Lower lobe of right lung (tissue), 2 donors: ENCODE results near the gene SCAP. TPM values are rescaled to one million over a fixed set of nuclear protein-coding genes. Genes with fewer than 3 reads are reported as not detected.

Source experiments
- ATAC-seq, 2 donors: fragments of 200-7000 bp; cut with Tn5 transposase; one replicate each; pipeline ENCODE4 v1.9.1; 2020 to 2022; ENCODE audit warnings: mild to moderate bottlenecking in 2 of 2, moderate library complexity in 2 of 2
- DNase-seq: peaks from one replicate; pipeline ENCODE4 v3.0.0-alpha.2; 2020
- H3K27ac ChIP-seq: fragments of 200-600 bp; one replicate; pipeline ENCODE4 v1.8.0; 2022
- H3K27me3 ChIP-seq: fragments of 200-600 bp; one replicate; pipeline ENCODE4 v1.8.0; 2022; ENCODE audit warnings: low read depth
- H3K36me3 ChIP-seq: fragments of 200-600 bp; one replicate; pipeline ENCODE4 v1.8.0; 2022; ENCODE audit warnings: mild to moderate bottlenecking
- H3K4me1 ChIP-seq: fragments of 200-600 bp; one replicate; pipeline ENCODE4 v1.8.0; 2022
- H3K4me3 ChIP-seq: fragments of 200-600 bp; one replicate; pipeline ENCODE4 v1.8.0; 2022; ENCODE audit warnings: mild to moderate bottlenecking
- H3K9me3 ChIP-seq: fragments of 200-600 bp; one replicate; pipeline ENCODE4 v1.8.0; 2022
- intact Hi-C: fragments of 100-400 bp; cut with DNase I; formaldehyde crosslinking; loops from one replicate; pipeline ENCODE4 v1.11.0; 2022
- total RNA-seq: library from RNA; stranded (reverse); fragmentation: NEBNext Ultra II Directional; extraction: Animal tissue kit (Norgen Biotek cat#: 25700); gene quantifications from one replicate; pipeline ENCODE4 v1.2.1, GENCODE V29; 2021
- TF ChIP-seq, protein P1 (sequence below): fragments of 200-600 bp; IDR thresholded peaks from one replicate; pipeline ENCODE4 v1.8.0; 2022; ENCODE audit warnings: antibody characterized with exemption, mild to moderate bottlenecking
- donor health status: DM: no; HTN: yes; CAD: no; lungs with severe emphysema.

The SCAP gene
- total RNA-seq, 1 donor from 2014 or later: 61.3 TPM

DNA sequence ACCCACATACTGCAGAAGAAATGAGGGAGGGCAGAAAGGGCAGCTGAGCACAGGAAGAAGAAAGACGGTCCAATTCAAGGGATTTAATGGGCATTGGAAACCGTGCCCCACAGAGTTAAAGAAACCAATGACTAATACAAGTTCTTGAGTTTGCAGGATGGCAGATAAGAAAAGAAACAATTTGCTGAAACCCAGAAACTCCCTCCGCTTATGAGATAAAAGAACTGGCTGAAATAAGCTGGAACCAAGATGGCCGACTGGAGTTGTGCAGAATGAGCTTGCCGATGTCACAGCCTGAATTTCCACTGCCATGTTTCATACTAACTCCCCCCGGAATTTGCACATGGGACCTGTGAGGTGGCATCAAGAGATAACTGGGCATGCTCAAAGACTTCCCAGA is 47.1 kb downstream of the SCAP start:
- TF ChIP-seq, protein P1, sequence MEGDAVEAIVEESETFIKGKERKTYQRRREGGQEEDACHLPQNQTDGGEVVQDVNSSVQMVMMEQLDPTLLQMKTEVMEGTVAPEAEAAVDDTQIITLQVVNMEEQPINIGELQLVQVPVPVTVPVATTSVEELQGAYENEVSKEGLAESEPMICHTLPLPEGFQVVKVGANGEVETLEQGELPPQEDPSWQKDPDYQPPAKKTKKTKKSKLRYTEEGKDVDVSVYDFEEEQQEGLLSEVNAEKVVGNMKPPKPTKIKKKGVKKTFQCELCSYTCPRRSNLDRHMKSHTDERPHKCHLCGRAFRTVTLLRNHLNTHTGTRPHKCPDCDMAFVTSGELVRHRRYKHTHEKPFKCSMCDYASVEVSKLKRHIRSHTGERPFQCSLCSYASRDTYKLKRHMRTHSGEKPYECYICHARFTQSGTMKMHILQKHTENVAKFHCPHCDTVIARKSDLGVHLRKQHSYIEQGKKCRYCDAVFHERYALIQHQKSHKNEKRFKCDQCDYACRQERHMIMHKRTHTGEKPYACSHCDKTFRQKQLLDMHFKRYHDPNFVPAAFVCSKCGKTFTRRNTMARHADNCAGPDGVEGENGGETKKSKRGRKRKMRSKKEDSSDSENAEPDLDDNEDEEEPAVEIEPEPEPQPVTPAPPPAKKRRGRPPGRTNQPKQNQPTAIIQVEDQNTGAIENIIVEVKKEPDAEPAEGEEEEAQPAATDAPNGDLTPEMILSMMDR: no peak
- Histone ChIP-seq H3K4me3 (no peak overlapping the region), H3K4me1 (no peaks in the 10 kb centered on the region), H3K36me3 (peaks cover 78% of the 10 kb centered on the region), H3K9me3 (no peaks in the 10 kb centered on the region), H3K27ac (no peak overlapping the region), H3K27me3 (no peaks in the 10 kb centered on the region)
- ATAC-seq (no peak), DNase-seq (no peak)
- intact Hi-C loops: no loop called here

DNA sequence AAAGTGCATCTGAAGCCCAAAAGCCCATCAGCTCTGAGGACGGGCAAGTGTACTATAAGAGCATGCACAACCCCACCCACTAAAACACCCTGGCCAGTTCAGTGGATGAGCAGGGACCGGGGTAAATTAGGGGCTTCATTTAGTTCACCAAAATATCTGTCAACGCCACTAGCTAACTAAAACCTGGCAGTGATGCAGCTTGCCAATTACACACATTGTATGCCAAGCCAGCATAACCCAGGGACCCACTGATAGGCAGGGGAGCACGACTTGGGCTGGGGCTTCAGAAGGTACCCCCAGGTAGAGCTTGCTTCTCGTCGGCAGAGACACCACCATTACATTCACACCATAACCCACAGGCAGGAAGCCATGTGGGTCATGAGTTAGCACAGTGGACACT is 47.9 kb downstream of the SCAP start:
- intact Hi-C loops: no loop called here
- DNase-seq: no peak
- no peaks in the 10 kb centered on the region for H3K27me3 ChIP-seq
- H3K36me3 ChIP-seq: peaks cover 74% of the 10 kb centered on the region
- ATAC-seq: no peak
- TF ChIP-seq, protein P1: no peak
- H3K4me3 ChIP-seq: no peak overlapping the region
- no peaks in the 10 kb centered on the region for H3K4me1 ChIP-seq
- no peak overlapping the region for H3K27ac ChIP-seq
- no peaks in the 10 kb centered on the region for H3K9me3 ChIP-seq

DNA sequence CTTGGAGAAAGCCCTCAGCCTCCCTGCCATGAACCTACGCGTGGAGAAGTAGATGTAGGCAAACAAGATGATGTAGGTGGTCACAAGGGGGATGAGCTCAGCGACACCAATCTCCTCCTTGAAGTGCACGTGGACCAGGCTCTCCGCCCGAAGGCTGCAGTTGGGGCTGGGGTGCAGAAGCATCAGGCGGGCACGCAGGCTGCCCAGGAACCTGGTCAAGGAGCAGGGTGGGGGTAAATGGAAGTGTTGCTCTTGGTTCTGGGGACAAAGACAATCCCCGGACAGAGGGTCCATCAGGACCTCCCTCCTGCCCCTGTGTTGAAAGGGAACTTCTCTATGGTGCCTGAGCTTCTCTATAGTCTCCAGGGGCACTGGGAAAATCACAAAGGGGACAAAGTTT is 49.8 kb downstream of the SCAP start:
- Histone ChIP-seq H3K27ac (no peak overlapping the region), H3K9me3 (no peaks in the 10 kb centered on the region), H3K27me3 (no peaks in the 10 kb centered on the region), H3K4me1 (peaks cover 12% of the 10 kb centered on the region), H3K4me3 (no peak overlapping the region), H3K36me3 (peaks cover 65% of the 10 kb centered on the region)
- TF ChIP-seq, protein P1: no peak
- ATAC-seq: no peak
- intact Hi-C loops: no loop called here
- DNase-seq: no peak

DNA sequence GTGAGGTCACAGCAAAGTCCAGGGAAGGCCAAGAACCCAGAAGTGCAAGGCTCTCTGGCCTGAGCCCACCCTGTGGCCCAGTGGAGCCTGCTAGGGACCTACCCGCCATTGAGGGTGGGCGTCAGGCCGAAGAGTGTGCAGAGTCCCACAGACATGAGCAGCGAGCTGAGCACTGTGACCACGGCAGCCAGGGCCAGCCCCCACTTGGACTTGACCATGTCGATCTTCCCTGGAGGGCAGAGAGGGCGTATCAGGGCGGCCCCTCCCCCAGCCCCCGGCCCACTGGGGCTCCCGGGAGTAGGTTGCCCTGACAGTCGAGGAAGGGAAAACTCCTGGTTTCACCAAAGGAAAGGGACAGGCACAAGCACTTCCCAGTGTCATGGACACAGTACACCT is 50.4 kb downstream of the SCAP start:
- Histone ChIP-seq H3K27me3 (no peaks in the 10 kb centered on the region), H3K4me3 (no peak overlapping the region), H3K4me1 (peaks cover 12% of the 10 kb centered on the region), H3K36me3 (peaks cover 64% of the 10 kb centered on the region), H3K9me3 (no peaks in the 10 kb centered on the region), H3K27ac (no peak overlapping the region)
- TF ChIP-seq, protein P1: no peak
- DNase-seq (no peak), ATAC-seq (no peak)
- intact Hi-C loops: no loop called here

DNA sequence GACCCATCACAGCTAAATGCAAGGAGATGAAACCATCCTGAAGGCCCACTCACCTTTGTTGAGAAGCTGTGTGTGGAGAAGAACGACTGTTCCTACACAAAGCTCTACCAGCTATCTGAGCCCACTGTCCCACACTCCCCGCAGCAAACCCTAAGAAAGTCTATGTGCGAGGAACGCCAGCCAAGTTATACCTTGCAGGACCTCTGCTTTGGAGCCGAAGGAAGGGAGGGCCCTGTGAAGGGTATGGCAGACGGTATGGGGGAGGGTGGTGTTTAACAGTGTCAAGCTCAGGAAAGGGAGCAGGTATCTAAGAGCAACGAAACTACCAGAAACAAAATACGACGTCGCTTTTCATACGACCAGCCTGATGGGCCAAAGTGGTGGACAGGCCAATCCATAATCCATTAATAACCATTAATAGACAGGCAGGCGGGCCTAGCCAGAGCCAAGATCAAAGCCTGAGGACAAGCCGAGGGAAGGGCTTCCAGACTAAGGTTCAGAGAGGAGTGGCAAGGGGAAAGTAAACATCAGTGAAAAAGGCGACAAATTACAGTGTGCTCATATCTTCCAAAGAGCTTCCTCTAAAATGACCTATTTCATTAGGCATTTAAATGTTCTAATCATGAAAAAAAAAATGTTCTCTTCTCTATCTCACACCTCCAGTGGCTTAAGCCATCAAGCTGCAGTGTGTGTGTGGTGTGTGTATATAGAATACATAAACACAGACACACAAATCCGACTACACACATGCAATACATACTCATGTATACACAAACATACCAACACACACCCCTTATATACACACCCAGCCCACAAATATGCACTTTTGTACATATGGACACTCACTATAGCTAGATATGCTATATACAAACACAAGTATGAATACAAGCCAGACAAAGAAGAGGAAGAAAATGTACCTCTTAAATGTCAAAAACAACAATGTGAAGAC is 51.0 kb downstream of the SCAP start:
- no peak overlapping the region for H3K4me3 ChIP-seq
- peaks cover 12% of the 10 kb centered on the region for H3K4me1 ChIP-seq
- ATAC-seq (no peak), DNase-seq (no peak)
- H3K27ac ChIP-seq: no peak overlapping the region
- no peaks in the 10 kb centered on the region for H3K9me3 ChIP-seq
- H3K27me3 ChIP-seq: no peaks in the 10 kb centered on the region
- intact Hi-C loops: no loop called here
- peaks cover 70% of the 10 kb centered on the region for H3K36me3 ChIP-seq
- TF ChIP-seq, protein P1: no peak
